GM18873 (cell line): ENCODE measurements around the gene SAT1.

Experiments
- ATAC-seq: cut with Tn5 transposase; IDR thresholded peaks from one replicate; pipeline ENCODE4 v1.9.1; 2021; ENCODE audit warnings: mild to moderate bottlenecking, moderate library complexity, moderate number of reproducible peaks; ENCODE audit not compliant: unreplicated experiment, low FRiP score

Gene SAT1

GRCh38 chrX:23773601-23774175 is 9.3 kb upstream of the SAT1 start:
- peak; percentile 78 for ATAC-seq

- no peak for ATAC-seq
Measured at GRCh38 chrX:23776363-23776762, 6.6 kb upstream of the SAT1 start.

GRCh38 chrX:23779025-23779424 is 3.9 kb upstream of the SAT1 start:
- ATAC-seq: no peak

- ATAC-seq: no peak
Measured at GRCh38 chrX:23782455-23782854, 518 bp upstream of the SAT1 start.

- ATAC-seq: no peak
Measured at GRCh38 chrX:23783589-23784469, 856 bp downstream of the SAT1 start.

GRCh38 chrX:23784470-23785331 is 1.7 kb downstream of the SAT1 start:
- ATAC-seq: no peak

GRCh38 chrX:23785580-23785979 is 2.6 kb downstream of the SAT1 start:
- no peak for ATAC-seq

GRCh38 chrX:23786268-23786815 is 3.4 kb downstream of the SAT1 start:
- ATAC-seq: no peak

GRCh38 chrX:23787745-23788118 is 4.8 kb downstream of the SAT1 start:
- ATAC-seq: no peak

GRCh38 chrX:23788521-23788920 is 5.5 kb downstream of the SAT1 start:
- no peak for ATAC-seq

- ATAC-seq: no peak
Measured at GRCh38 chrX:23788946-23789345, 6.0 kb downstream of the SAT1 start.

GRCh38 chrX:23789386-23790154 is 6.6 kb downstream of the SAT1 start:
- ATAC-seq: no peak

- ATAC-seq: no peak
Measured at GRCh38 chrX:23790155-23790497, 7.2 kb downstream of the SAT1 start.

GRCh38 chrX:23792861-23793553 is 10.0 kb downstream of the SAT1 start:
- ATAC-seq: no peak

- no peak for ATAC-seq
Measured at GRCh38 chrX:23795221-23795620, 12.2 kb downstream of the SAT1 start.

GRCh38 chrX:23797371-23798128 is 14.6 kb downstream of the SAT1 start:
- no peak for ATAC-seq

GRCh38 chrX:23799469-23800065 is 16.6 kb downstream of the SAT1 start:
- ATAC-seq: no peak

GRCh38 chrX:23802431-23802830 is 19.5 kb downstream of the SAT1 start:
- no peak for ATAC-seq
